Measurements from ENCODE around the gene ZNF84.

- TF ChIP-seq CTCF (IDR thresholded peaks at IDR 0.05), result no peak
- TF ChIP-seq POLR2AphosphoS5 (IDR thresholded peaks at IDR 0.05), result no peak
- no peak for TF ChIP-seq POLR2A (IDR thresholded peaks at IDR 0.05; ENCODE audit: low read depth)
These were observed 69.8 kb downstream of the ZNF84 start for GRCh38 chr12:133107121-133107520.
